DOHH2 (cell line): ENCODE measurements around the gene SH3RF2.
"Not testable (repeated sequence)": the region's sequence is repeated elsewhere in the genome, so short reads cannot be mapped to it uniquely, and the experiment has no call there.

Experiments used
- CTCF ChIP-seq: fragments of 200-600 bp; sonication (generic); IDR thresholded peaks from one replicate; pipeline ENCODE4 v1.5.1; 2014; ENCODE audit warnings: antibody characterized with exemption, mild to moderate bottlenecking, low read depth, low read length; ENCODE audit not compliant: poor library complexity, severe bottlenecking
- EZH2phosphoT487 ChIP-seq: fragments of 200-600 bp; sonication (generic); IDR thresholded peaks from 2 replicates; pipeline ENCODE4 v1.6.1; 2017; ENCODE audit warnings: borderline replicate concordance, mild to moderate bottlenecking, antibody characterized with exemption, low read length, moderate library complexity, mixed read lengths

GRCh38 chr5:145964008-145964407, 27.6 kb downstream of the SH3RF2 start:
- not testable (repeated sequence) for TF ChIP-seq CTCF, EZH2phosphoT487
